ENCODE measurements around the gene UCP2.
A peak's percentile ranks its signal among the peaks of the same experiment; 100 is the strongest.
"Not testable (repeated sequence)": the region's sequence is repeated elsewhere in the genome, so short reads cannot be mapped to it uniquely, and the experiment has no call there.

UCP2 gene

GRCh38 chr11:73991471-73992006, 8.9 kb upstream of the UCP2 start:
- DNase-seq = no peak

GRCh38 chr11:73990730-73991129, 8.1 kb upstream of the UCP2 start:
- no peak for DNase-seq

- DNase-seq = no peak
Observed at GRCh38 chr11:73989156-73989555, 6.5 kb upstream of the UCP2 start.

- DNase-seq = no peak
Observed at GRCh38 chr11:73988227-73988626, 5.6 kb upstream of the UCP2 start.

- not testable (repeated sequence) for DNase-seq
Observed at GRCh38 chr11:73985661-73986060, 3.0 kb upstream of the UCP2 start.

- DNase-seq = no peak
Observed at GRCh38 chr11:73983741-73984538, 1.3 kb upstream of the UCP2 start.

GRCh38 chr11:73982990-73983740, 522 bp upstream of the UCP2 start:
- peak; percentile 97 for DNase-seq

GRCh38 chr11:73981051-73981805, 1.4 kb downstream of the UCP2 start:
- DNase-seq = no peak

- peak; percentile 80 for DNase-seq
Observed at GRCh38 chr11:73980001-73980961, 2.4 kb downstream of the UCP2 start.

- no peak for DNase-seq
Observed at GRCh38 chr11:73978576-73979086, 4.0 kb downstream of the UCP2 start.

GRCh38 chr11:73977856-73978519, 4.7 kb downstream of the UCP2 start:
- DNase-seq = no peak

GRCh38 chr11:73976451-73977151, 6.0 kb downstream of the UCP2 start:
- DNase-seq = no peak

GRCh38 chr11:73975479-73975757, 7.2 kb downstream of the UCP2 start:
- DNase-seq = no peak

GRCh38 chr11:73974604-73975478, 7.8 kb downstream of the UCP2 start:
- DNase-seq = no peak

GRCh38 chr11:73972620-73973449, 9.8 kb downstream of the UCP2 start:
- no peak for DNase-seq

GRCh38 chr11:73972187-73972586, 10.5 kb downstream of the UCP2 start:
- DNase-seq = no peak

GRCh38 chr11:73971175-73971719, 11.4 kb downstream of the UCP2 start:
- DNase-seq = no peak

- no peak for DNase-seq
Observed at GRCh38 chr11:73969991-73970800, 12.4 kb downstream of the UCP2 start.
